Smooth muscle cell (in vitro differentiated cells): Measurements from ENCODE around the gene IL4R. TPM values are rescaled to one million over a fixed set of nuclear protein-coding genes. Genes with fewer than 3 reads are reported as not detected.

Source experiments
- DNase-seq: peaks from one replicate; lab custom pipeline; 2025; ENCODE audit not compliant: unreplicated experiment; lab: John Stamatoyannopoulos, UW
- H2AFZ ChIP-seq: fragments of 200-600 bp; sonication (generic); 2 replicates; pipeline ENCODE4 v1.6.0; 2016; ENCODE audit warnings: antibody characterized with exemption, low read depth, mild to moderate bottlenecking
- H3F3A ChIP-seq: fragments of 200-600 bp; sonication (generic); 2 replicates; pipeline ENCODE4 v1.6.0; 2017; ENCODE audit warnings: antibody characterized with exemption, low read depth
- H3K27ac ChIP-seq: fragments of 200-600 bp; sonication (generic); 2 replicates; pipeline ENCODE4 v1.5.1; 2016; ENCODE audit warnings: low read depth, mild to moderate bottlenecking
- H3K27me3 ChIP-seq: fragments of 200-600 bp; sonication (generic); 2 replicates; pipeline ENCODE4 v1.6.1; 2016; ENCODE audit warnings: low read depth, mild to moderate bottlenecking
- H3K36me3 ChIP-seq: fragments of 200-600 bp; sonication (generic); 2 replicates; pipeline ENCODE4 v1.5.1; 2016; ENCODE audit warnings: low read depth
- H3K4me1 ChIP-seq: fragments of 200-600 bp; sonication (generic); 2 replicates; pipeline ENCODE4 v1.5.1; 2016; ENCODE audit warnings: low read depth
- H3K4me2 ChIP-seq: fragments of 200-600 bp; sonication (generic); 2 replicates; pipeline ENCODE4 v1.6.0; 2016; ENCODE audit warnings: mild to moderate bottlenecking
- H3K4me3 ChIP-seq: fragments of 200-600 bp; sonication (generic); 2 replicates; pipeline ENCODE4 v1.5.1; 2016; ENCODE audit warnings: mild to moderate bottlenecking
- H3K79me2 ChIP-seq: fragments of 200-600 bp; sonication (generic); 2 replicates; pipeline ENCODE4 v1.6.0; 2016; ENCODE audit warnings: low read depth, mild to moderate bottlenecking
- H3K9ac ChIP-seq: fragments of 200-600 bp; sonication (generic); 2 replicates; pipeline ENCODE4 v1.6.0; 2016; ENCODE audit warnings: low read depth
- H3K9me3 ChIP-seq: fragments of 200-600 bp; sonication (generic); replicated peaks from 2 replicates; pipeline ENCODE4 v1.5.1; 2016; ENCODE audit warnings: low read depth
- H4K20me1 ChIP-seq: fragments of 200-600 bp; sonication (generic); 2 replicates; pipeline ENCODE4 v1.6.0; 2016; ENCODE audit warnings: low read depth
- WGBS: methylation state at CpG from one replicate; pipeline ENCODE4 v1.1.7; 2016; ENCODE audit warnings: low lambda C conversion rate; 5-methylcytosine and 5-hydroxymethylcytosine counted together
- polyA plus RNA-seq: library from polyadenylated mRNA; unstranded; fragments of >200 nt; fragmentation: Nextera tagmentation; extraction: Ambion mirVana; gene quantifications from 2 replicates; pipeline ENCODE4 v1.2.1, GENCODE V29; 2016
- total RNA-seq: library from RNA; depleted of rRNA; stranded (reverse); fragments of >200 nt; gene quantifications from 2 replicates; pipeline ENCODE4 v1.2.3, GENCODE V29; 2014
- TF ChIP-seq, protein P1 (sequence below): fragments of 200-600 bp; sonication (generic); IDR thresholded peaks from 2 replicates; pipeline ENCODE4 v1.5.1; 2017; ENCODE audit warnings: borderline replicate concordance, mild to moderate bottlenecking, antibody characterized with exemption; ENCODE audit not compliant: insufficient read depth, poor library complexity, severe bottlenecking

Gene IL4R
- total and polyA plus RNA-seq, 2 experiments from 2014 or later: 13.4 to 24.0 TPM

DNA sequence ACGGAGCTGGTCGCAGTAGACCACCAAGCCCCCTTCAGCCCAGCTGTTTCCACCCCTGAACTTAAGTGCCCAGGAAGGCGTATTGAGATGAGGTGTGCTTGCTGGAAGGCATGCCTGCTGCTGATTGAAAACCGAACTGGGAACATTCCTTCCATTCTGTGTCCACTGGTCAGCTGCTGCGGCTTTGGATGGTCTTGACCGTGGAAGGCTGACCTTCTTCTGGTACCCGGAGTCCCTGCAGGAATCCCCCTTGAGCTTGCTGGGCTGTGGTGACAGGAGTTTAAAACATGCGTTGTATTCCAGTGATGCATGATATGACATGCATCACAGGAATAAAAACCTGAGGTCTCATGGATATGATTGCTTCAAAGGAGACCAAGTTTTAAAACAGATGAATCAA is 31.4 kb downstream of the IL4R start:
- Histone ChIP-seq H3K9me3 (no peaks in the 10 kb centered on the region), H3K9ac (no peak overlapping the region), H3K4me1 (no peaks in the 10 kb centered on the region), H3F3A (no peaks in the 10 kb centered on the region), H3K36me3 (no peaks in the 10 kb centered on the region), H2AFZ (no peak overlapping the region), H3K27me3 (no peaks in the 10 kb centered on the region), H4K20me1 (no peaks in the 10 kb centered on the region), H3K79me2 (no peaks in the 10 kb centered on the region), H3K4me2 (no peak overlapping the region), H3K27ac (no peak overlapping the region), H3K4me3 (no peak overlapping the region)
- DNase-seq: no peak
- TF ChIP-seq, protein P1, sequence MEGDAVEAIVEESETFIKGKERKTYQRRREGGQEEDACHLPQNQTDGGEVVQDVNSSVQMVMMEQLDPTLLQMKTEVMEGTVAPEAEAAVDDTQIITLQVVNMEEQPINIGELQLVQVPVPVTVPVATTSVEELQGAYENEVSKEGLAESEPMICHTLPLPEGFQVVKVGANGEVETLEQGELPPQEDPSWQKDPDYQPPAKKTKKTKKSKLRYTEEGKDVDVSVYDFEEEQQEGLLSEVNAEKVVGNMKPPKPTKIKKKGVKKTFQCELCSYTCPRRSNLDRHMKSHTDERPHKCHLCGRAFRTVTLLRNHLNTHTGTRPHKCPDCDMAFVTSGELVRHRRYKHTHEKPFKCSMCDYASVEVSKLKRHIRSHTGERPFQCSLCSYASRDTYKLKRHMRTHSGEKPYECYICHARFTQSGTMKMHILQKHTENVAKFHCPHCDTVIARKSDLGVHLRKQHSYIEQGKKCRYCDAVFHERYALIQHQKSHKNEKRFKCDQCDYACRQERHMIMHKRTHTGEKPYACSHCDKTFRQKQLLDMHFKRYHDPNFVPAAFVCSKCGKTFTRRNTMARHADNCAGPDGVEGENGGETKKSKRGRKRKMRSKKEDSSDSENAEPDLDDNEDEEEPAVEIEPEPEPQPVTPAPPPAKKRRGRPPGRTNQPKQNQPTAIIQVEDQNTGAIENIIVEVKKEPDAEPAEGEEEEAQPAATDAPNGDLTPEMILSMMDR: no peak
- 94% methylated on average over 8 of the region's 8 CpGs for WGBS

DNA sequence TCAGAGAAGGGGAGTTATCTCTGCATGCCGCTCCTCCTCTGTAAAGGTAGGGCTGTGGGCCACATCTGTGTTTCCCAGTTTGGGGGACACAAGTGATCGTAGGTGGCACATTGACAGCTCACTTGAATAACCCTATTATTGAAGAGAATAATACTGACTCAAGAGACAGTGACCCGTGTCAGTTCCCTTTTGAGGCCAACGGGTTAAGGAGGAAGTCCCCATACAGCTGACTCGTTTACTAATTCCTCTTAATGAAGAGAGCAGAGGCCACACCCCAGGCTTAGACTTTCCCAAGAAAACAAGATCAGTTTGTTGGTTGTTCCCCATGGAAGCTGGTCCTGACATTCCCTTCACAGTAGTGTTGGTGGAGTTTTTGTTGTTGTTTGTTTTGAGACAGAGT is 33.0 kb downstream of the IL4R start:
- TF ChIP-seq, protein P1: no peak
- H3K4me3 ChIP-seq: no peak overlapping the region
- H3K4me2 ChIP-seq: no peak overlapping the region
- DNase-seq: no peak
- no peaks in the 10 kb centered on the region for H4K20me1 ChIP-seq
- no peak overlapping the region for H3K27ac ChIP-seq
- H3K4me1 ChIP-seq: no peaks in the 10 kb centered on the region
- no peaks in the 10 kb centered on the region for H3K79me2 ChIP-seq
- no peak overlapping the region for H3K9ac ChIP-seq
- H2AFZ ChIP-seq: no peak overlapping the region
- H3F3A ChIP-seq: no peaks in the 10 kb centered on the region
- no peaks in the 10 kb centered on the region for H3K9me3 ChIP-seq
- H3K36me3 ChIP-seq: peaks cover 3% of the 10 kb centered on the region
- 96% methylated on average over 5 of the region's 5 CpGs for WGBS
- H3K27me3 ChIP-seq: no peaks in the 10 kb centered on the region

DNA sequence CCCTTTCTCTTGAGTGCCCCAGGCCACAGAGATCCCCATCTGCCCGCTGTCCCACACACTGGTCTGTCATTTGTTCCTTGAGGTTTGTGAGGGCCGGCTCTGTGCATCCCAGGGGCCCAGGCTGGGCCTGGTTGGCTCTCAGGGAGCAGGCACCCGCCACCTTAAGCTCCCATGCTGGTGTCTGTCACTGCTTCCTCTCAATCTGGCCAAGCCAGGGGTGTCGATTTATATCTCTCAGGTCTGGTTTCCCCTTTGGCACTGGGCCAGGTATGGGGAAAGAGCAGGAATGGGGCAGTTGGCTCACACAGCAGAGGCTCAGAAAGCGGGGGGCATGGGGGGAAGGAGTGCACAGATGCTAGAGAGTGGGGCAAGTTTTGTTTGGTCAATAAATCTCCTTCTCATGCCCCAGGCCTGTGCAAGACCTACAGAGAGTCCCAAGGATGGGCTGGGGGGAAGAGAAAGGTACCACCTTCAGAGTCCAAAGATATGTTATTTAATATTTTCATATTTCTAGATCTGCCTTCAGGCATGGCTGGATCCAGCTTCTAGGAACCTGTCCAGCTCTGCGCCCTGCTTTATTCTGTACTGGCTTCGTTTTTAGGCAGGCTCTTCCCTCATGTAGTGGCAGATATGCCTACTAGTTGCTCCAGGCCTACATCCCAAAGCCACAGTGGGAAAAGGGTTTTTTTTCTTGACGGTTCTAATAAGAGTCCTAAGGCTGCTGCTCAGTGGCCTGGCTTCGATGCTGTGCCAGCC is 34.3 kb downstream of the IL4R start:
- H3K27ac ChIP-seq: no peak overlapping the region
- no peak overlapping the region for H3K4me2 ChIP-seq
- no peak overlapping the region for H2AFZ ChIP-seq
- peaks cover 11% of the 10 kb centered on the region for H3K36me3 ChIP-seq
- no peak overlapping the region for H3K4me3 ChIP-seq
- H3F3A ChIP-seq: no peaks in the 10 kb centered on the region
- H3K9ac ChIP-seq: no peak overlapping the region
- TF ChIP-seq, protein P1: no peak
- no peaks in the 10 kb centered on the region for H3K9me3 ChIP-seq
- H4K20me1 ChIP-seq: no peaks in the 10 kb centered on the region
- H3K4me1 ChIP-seq: no peaks in the 10 kb centered on the region
- DNase-seq: no peak
- H3K27me3 ChIP-seq: no peaks in the 10 kb centered on the region
- 86% methylated on average over 9 of the region's 9 CpGs for WGBS
- H3K79me2 ChIP-seq: no peaks in the 10 kb centered on the region

DNA sequence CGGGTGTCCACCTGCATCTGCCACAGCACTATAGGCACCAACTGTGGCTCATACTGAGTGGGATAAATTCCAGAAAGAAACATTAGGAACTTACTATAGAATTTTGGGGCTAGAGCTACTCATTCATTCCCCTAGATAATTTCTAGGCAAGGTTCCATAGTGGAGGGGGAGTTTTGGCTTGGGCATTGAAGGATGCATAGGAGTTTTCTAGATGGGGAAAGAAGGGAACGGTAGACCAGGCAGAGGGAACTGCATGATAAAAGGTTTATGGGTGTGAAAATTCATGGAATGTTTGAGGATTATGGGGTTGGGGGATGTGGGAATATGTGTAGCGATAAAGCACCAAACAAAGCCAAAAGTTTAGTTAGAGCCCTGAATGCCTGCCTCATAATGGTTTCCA is 35.5 kb downstream of the IL4R start:
- no peak overlapping the region for H2AFZ ChIP-seq
- 89% methylated on average over 3 of the region's 3 CpGs for WGBS
- no peaks in the 10 kb centered on the region for H4K20me1 ChIP-seq
- TF ChIP-seq, protein P1: no peak
- H3K4me3 ChIP-seq: no peak overlapping the region
- H3K36me3 ChIP-seq: peaks cover 11% of the 10 kb centered on the region
- H3K27ac ChIP-seq: no peak overlapping the region
- H3K9me3 ChIP-seq: no peaks in the 10 kb centered on the region
- no peaks in the 10 kb centered on the region for H3K27me3 ChIP-seq
- no peak overlapping the region for H3K9ac ChIP-seq
- H3K79me2 ChIP-seq: no peaks in the 10 kb centered on the region
- H3K4me1 ChIP-seq: no peaks in the 10 kb centered on the region
- no peaks in the 10 kb centered on the region for H3F3A ChIP-seq
- no peak overlapping the region for H3K4me2 ChIP-seq
- no peak for DNase-seq
